ENCODE data around the gene GP1BB. TPM values are rescaled to one million over a fixed set of nuclear protein-coding genes. Genes with fewer than 3 reads are reported as not detected.
"Not testable (repeated sequence)": the region's sequence is repeated elsewhere in the genome, so short reads cannot be mapped to it uniquely, and the experiment has no call there.

The GP1BB gene
- total RNA-seq, 4 donors from 2014 or later, result 1.4 to 3.5 (median 2.3) TPM; not detected in 1

GRCh38 chr22:19675428-19675827 is 47.9 kb upstream of the GP1BB start:
- DNase-seq (no peak), ATAC-seq (no peak)
- in situ Hi-C loops (cut with MboI; ENCODE audit: low sequenced_read_pairs in 4 of 4), result loop anchor here in 1 of 4 donors (5.0 kb wide), 1 partner anchor 37 kb away; the partner anchor contains the start of gene SEPTIN5
- H3K36me3 ChIP-seq, result no peaks in the 10 kb centered on the region
- no peaks in the 10 kb centered on the region for H3K9me3 ChIP-seq
- H3K4me3 ChIP-seq, result no peak overlapping the region
- TF ChIP-seq POLR2A (IDR thresholded peaks at IDR 0.05) (no peak), CTCF (IDR thresholded peaks at IDR 0.05 in 4 of 5, conservative IDR thresholded peaks at IDR 0.05 in 1 of 5) (no peak)
- H3K4me1 ChIP-seq, result no peaks in the 10 kb centered on the region
- H3K27ac ChIP-seq, result no peak overlapping the region
- intact Hi-C loops (cut with DNase I; ENCODE audit: low total_unique reads), result no loop called here
- H3K27me3 ChIP-seq, result peaks cover 0 to 4% (median 0%) of the 10 kb centered on the region in 3 donors

- DNase-seq; H3K27me3 ChIP-seq; H3K4me3 ChIP-seq; H3K9me3 ChIP-seq; ATAC-seq; intact Hi-C loops (cut with DNase I; ENCODE audit: low total_unique reads); H3K27ac ChIP-seq; H3K36me3 ChIP-seq; H3K4me1 ChIP-seq: not testable (repeated sequence)
- in situ Hi-C loops (cut with MboI; ENCODE audit: low sequenced_read_pairs in 4 of 4), result loop anchor here in 1 of 4 donors (5.0 kb wide), 1 partner anchor 36 kb away; the partner anchor contains the start of gene SEPTIN5
Observed at GRCh38 chr22:19676437-19676836, 46.9 kb upstream of the GP1BB start.

DNA sequence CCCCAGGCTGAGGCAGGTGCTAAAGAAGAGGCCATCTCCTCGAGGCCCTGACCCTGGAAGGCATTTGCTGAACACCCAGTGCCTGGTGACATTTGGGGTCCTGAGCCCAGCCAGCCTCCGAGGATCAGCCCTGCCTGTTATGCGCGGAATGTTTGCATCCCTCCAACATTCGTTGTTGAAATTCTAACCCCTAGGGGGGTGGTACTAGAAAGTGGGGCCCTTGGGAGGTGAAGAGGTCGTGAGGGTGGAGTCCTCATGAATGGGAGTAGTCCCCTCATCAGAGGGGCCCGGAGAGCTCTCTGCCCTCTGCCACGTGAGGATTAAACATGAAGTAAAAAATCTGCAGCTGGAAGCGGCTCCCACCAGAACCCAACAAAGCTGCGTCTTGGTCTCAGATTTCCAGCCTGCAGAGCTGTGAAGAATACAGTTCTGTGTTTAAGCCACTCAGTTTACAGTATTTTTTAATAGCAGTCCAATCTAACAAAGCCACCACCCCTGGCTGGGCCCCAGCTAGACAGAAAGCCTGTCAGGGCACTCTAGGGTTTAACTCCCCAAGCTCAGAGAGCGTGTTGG is 44.3 kb upstream of the GP1BB start:
- intact Hi-C loops (cut with DNase I; ENCODE audit: low total_unique reads), result loop anchor here (1.0 kb wide), 1 partner anchor 39 kb away; no protein-coding TSS in a partner anchor
- ATAC-seq (no peak), DNase-seq (no peak)
- TF ChIP-seq CTCF (IDR thresholded peaks at IDR 0.05 in 4 of 5, conservative IDR thresholded peaks at IDR 0.05 in 1 of 5) (no peak), POLR2A (IDR thresholded peaks at IDR 0.05) (no peak)
- in situ Hi-C loops (cut with MboI; ENCODE audit: low sequenced_read_pairs in 4 of 4), result loop anchor here in 1 of 4 donors (5.0 kb wide), 1 partner anchor 33 kb away; the partner anchor contains the start of gene SEPTIN5
- Histone ChIP-seq H3K27me3 (peaks cover 0 to 9% (median 0%) of the 10 kb centered on the region in 3 donors), H3K36me3 (no peaks in the 10 kb centered on the region), H3K4me3 (no peak overlapping the region), H3K9me3 (no peaks in the 10 kb centered on the region), H3K4me1 (no peaks in the 10 kb centered on the region), H3K27ac (no peak overlapping the region)

DNA sequence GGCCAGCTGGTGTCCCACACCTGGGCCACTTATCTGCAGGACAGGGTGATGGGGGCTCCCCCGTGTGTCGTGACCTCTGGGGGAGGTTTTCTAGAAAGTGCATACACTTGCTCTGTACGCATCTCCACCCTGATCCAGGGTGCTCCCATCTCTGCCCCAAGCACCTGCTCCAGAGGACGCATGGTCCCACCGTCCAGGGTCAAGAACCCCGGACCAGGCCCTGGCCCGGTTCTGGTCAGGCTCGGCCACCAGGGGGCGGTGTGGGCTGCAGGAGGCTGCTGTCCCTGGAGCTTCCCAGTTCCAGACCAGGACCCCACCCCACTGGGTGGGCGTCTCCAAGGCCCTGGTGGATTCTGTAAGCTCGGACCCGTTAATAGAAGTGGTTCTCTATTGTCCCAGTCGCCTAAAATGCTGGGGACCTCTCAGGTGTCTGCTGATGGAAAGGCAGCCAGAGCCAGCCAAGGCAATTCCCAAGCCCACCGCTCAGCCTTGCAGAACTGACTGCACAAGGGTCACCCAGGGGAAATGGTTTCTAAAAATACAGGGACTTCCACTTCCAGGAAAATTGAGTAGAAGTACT is 43.7 kb upstream of the GP1BB start:
- in situ Hi-C loops (cut with MboI; ENCODE audit: low sequenced_read_pairs in 4 of 4) (loop anchor here in 1 of 4 donors (5.0 kb wide), 1 partner anchor 33 kb away; the partner anchor contains the start of gene SEPTIN5), intact Hi-C loops (cut with DNase I; ENCODE audit: low total_unique reads) (loop anchor here (1.0 kb wide), 1 partner anchor 39 kb away; no protein-coding TSS in a partner anchor)
- Histone ChIP-seq H3K36me3 (no peaks in the 10 kb centered on the region), H3K27me3 (peaks cover 0 to 9% (median 0%) of the 10 kb centered on the region in 3 donors), H3K9me3 (no peaks in the 10 kb centered on the region), H3K27ac (no peak overlapping the region), H3K4me3 (no peak overlapping the region), H3K4me1 (no peaks in the 10 kb centered on the region)
- DNase-seq (peak in 1 of 2 donors; percentile 25), ATAC-seq (peak; percentile 56 to 75)
- TF ChIP-seq POLR2A (IDR thresholded peaks at IDR 0.05) (no peak), CTCF (IDR thresholded peaks at IDR 0.05 in 4 of 5, conservative IDR thresholded peaks at IDR 0.05 in 1 of 5) (peak; percentile 74 to 94 (median 92))

- Histone ChIP-seq H3K9me3 (no peaks in the 10 kb centered on the region), H3K4me3 (no peak overlapping the region), H3K36me3 (no peaks in the 10 kb centered on the region), H3K4me1 (no peaks in the 10 kb centered on the region), H3K27ac (no peak overlapping the region), H3K27me3 (peaks cover 0 to 9% (median 0%) of the 10 kb centered on the region in 3 donors)
- no peak for DNase-seq
- TF ChIP-seq CTCF (IDR thresholded peaks at IDR 0.05 in 4 of 5, conservative IDR thresholded peaks at IDR 0.05 in 1 of 5) (no peak), POLR2A (IDR thresholded peaks at IDR 0.05) (no peak)
- intact Hi-C loops (cut with DNase I; ENCODE audit: low total_unique reads) (no loop called here), in situ Hi-C loops (cut with MboI; ENCODE audit: low sequenced_read_pairs in 4 of 4) (no loop called here)
- no peak for ATAC-seq
Observed at GRCh38 chr22:19680287-19680881, 43.0 kb upstream of the GP1BB start.
